K562 (cell line): Measurements from ENCODE around the gene POC5. TPM values are rescaled to one million over a fixed set of nuclear protein-coding genes. Genes with fewer than 3 reads are reported as not detected.
"Not testable (repeated sequence)": the region's sequence is repeated elsewhere in the genome, so short reads cannot be mapped to it uniquely, and the experiment has no call there.

ENCODE experiments used
- ATAC-seq: fragments of 200-7000 bp; cut with Tn5 transposase; 3 replicates; pipeline ENCODE4 v1.9.1; 2020; ENCODE audit warnings: moderate library complexity
- BruUV-seq: library from RNA; stranded (reverse); fragments of 400-500 nt; replicated peaks from 2 replicates; lab custom pipeline; 2021; lab: Mats Ljungman, UMichigan
- CTCF ChIA-PET: fragments of 300-600 bp; formaldehyde crosslinking; extraction: SDS; loops from one replicate; lab custom pipeline; 2021; ENCODE audit warnings: low intra/inter-chr PET ratio; lab: Yijun Ruan, JAX
- POLR2A ChIA-PET: fragments of 300-600, 350-650 bp; sonication (Branson Sonifier 250); formaldehyde crosslinking; extraction: SDS; loops from one replicate; lab custom pipeline; 2021; ENCODE audit warnings: antibody characterized with exemption, inconsistent platforms; lab: Yijun Ruan, JAX
- DNase-seq, 4 experiments: peaks; one replicate each; pipeline versions ENCODE4 v3.0.0 to v3.0.0-alpha.2; 2011 to 2018; ENCODE audit warnings: low spot score in 3 of 4, mixed read lengths in 3 of 4; ENCODE audit errors: extremely low read depth in 1 of 4
- FAIRE-seq: peaks from 2 replicates; lab custom pipeline; 2011; peaks lifted over from hg19 to GRCh38; lab: Jason Lieb, UNC
- H2AFZ ChIP-seq: 2 replicates; pipeline ENCODE4 v1.6.0; 2011; ENCODE audit warnings: low read depth, low read length, control low read depth, inconsistent platforms
- H3K27ac ChIP-seq: fragments of 200-600 bp; 3 replicates; pipeline ENCODE4 v1.8.0; 2011; ENCODE audit warnings: low read depth, mild to moderate bottlenecking, control low read depth, inconsistent platforms, low read length, moderate library complexity, mixed read lengths; ENCODE audit errors: extremely low read depth
- H3K27me3 ChIP-seq, 2 experiments: fragments of 300-600 bp in 1 of 2; 2 replicates in 1 of 2; 3 replicates in 1 of 2; pipeline versions ENCODE4 v1.6.0 to v1.8.0; 2011; ENCODE audit warnings: inconsistent platforms in 2 of 2, low read length in 2 of 2, mild to moderate bottlenecking in 1 of 2, mixed read lengths in 1 of 2, moderate library complexity in 1 of 2; ENCODE audit not compliant: control insufficient read depth in 2 of 2, insufficient read depth in 2 of 2
- H3K36me3 ChIP-seq: fragments of 300-600 bp; 3 replicates; pipeline ENCODE4 v1.8.0; 2011; ENCODE audit warnings: mild to moderate bottlenecking, low read length, inconsistent platforms; ENCODE audit not compliant: control insufficient read depth, insufficient read depth
- H3K4me1 ChIP-seq, 2 experiments: fragments of 200-600 bp in 1 of 2; replicated peaks in 1 of 2; 2 replicates in 1 of 2; 3 replicates in 1 of 2; pipeline versions ENCODE4 v1.5.1 to v1.8.0; 2011; ENCODE audit warnings: inconsistent platforms in 2 of 2, low read length in 2 of 2, mild to moderate bottlenecking in 1 of 2, mixed read lengths in 1 of 2, moderate library complexity in 1 of 2; ENCODE audit not compliant: control insufficient read depth in 2 of 2, insufficient read depth in 2 of 2
- H3K4me2 ChIP-seq: 2 replicates; pipeline ENCODE4 v1.6.1; 2011; ENCODE audit warnings: low read length, control low read depth, inconsistent platforms, mixed read lengths; ENCODE audit not compliant: insufficient read depth
- H3K4me3 ChIP-seq: fragments of 200-600 bp; sonication (generic), shearing (Covaris generic); 2 replicates; pipeline ENCODE4 v1.5.1; 2016; ENCODE audit warnings: control low read depth, inconsistent platforms
- H3K79me2 ChIP-seq: fragments of 200-600 bp; 3 replicates; pipeline ENCODE4 v1.8.0; 2011; ENCODE audit warnings: low read length, inconsistent platforms; ENCODE audit not compliant: control insufficient read depth, insufficient read depth
- H3K9ac ChIP-seq, 2 experiments: 2 replicates each; pipeline versions ENCODE4 v1.6.0 to v1.6.1; 2011; ENCODE audit warnings: low read depth in 2 of 2, low read length in 2 of 2, control low read depth in 1 of 2, inconsistent platforms in 1 of 2, mild to moderate bottlenecking in 1 of 2, mixed read lengths in 1 of 2; ENCODE audit not compliant: insufficient read depth in 1 of 2
- H3K9me1 ChIP-seq: one replicate; pipeline ENCODE4 v1.6.0; 2011; ENCODE audit warnings: inconsistent platforms, mild to moderate bottlenecking, low read length, moderate library complexity; ENCODE audit not compliant: control insufficient read depth, insufficient read depth
- H3K9me3 ChIP-seq: replicated peaks from 2 replicates; pipeline ENCODE4 v1.5.1; 2011; ENCODE audit warnings: low read depth, low read length, inconsistent platforms; ENCODE audit not compliant: control insufficient read depth, insufficient read depth
- H4K20me1 ChIP-seq: replicated peaks from 2 replicates; pipeline ENCODE4 v1.6.1; 2011; ENCODE audit warnings: low read length, inconsistent platforms, mixed read lengths; ENCODE audit not compliant: control insufficient read depth, insufficient read depth
- BRD9 ChIP-seq: fragments of 450-650 bp; IDR thresholded peaks from 2 replicates; pipeline ENCODE4 v1.6.1; 2018; ENCODE audit warnings: low read depth; ENCODE audit not compliant: partially characterized antibody
- CXXC5 ChIP-seq: fragments of 250-450 bp; sonication (Bioruptor Pico); IDR thresholded peaks from 2 replicates; pipeline ENCODE4 v1.8.0; 2022; ENCODE audit warnings: inconsistent platforms, mild to moderate bottlenecking, moderate library complexity
- ELF1 ChIP-seq: fragments of 200-800 bp; sonication (Bioruptor generic); IDR thresholded peaks from 2 replicates; pipeline ENCODE4 v1.6.1; 2016; ENCODE audit warnings: missing genetic modification characterization, missing compliant biosample characterization
- EP400 ChIP-seq: fragments of 450-650 bp; IDR thresholded peaks from 2 replicates; pipeline ENCODE4 v1.6.1; 2017; ENCODE audit warnings: antibody characterized with exemption, mild to moderate bottlenecking, moderate library complexity
- FOXA3 ChIP-seq, 2 experiments: fragments of 450-650 bp in 1 of 2; sonication (generic) in 1 of 2; formaldehyde crosslinking; IDR thresholded peaks in 1 of 2; conservative IDR thresholded peaks in 1 of 2; 2 replicates each; pipeline versions ENCODE4 v1.4.0 to v1.8.0; 2020 to 2022; ENCODE audit warnings: mild to moderate bottlenecking in 2 of 2, missing genetic modification reagents in 1 of 2
- FOXK2 ChIP-seq, 2 experiments: fragments of 450-650 bp; IDR thresholded peaks in 1 of 2; conservative IDR thresholded peaks in 1 of 2; 2 replicates each; pipeline ENCODE4 v1.6.1; 2016; ENCODE audit warnings: low read depth in 2 of 2, mild to moderate bottlenecking in 1 of 2
- HDAC1 ChIP-seq, 2 experiments: fragments of 450-650 bp; IDR thresholded peaks; 2 replicates each; pipeline ENCODE4 v1.6.1; 2016 to 2017; ENCODE audit warnings: inconsistent platforms in 1 of 2, mild to moderate bottlenecking in 1 of 2, moderate library complexity in 1 of 2
- MAZ ChIP-seq, 2 experiments: fragments of 450-650 bp in 1 of 2; sonication (generic) in 1 of 2; formaldehyde crosslinking; IDR thresholded peaks in 1 of 2; conservative IDR thresholded peaks in 1 of 2; 2 replicates each; pipeline versions ENCODE4 v1.4.0 to v1.5.0; 2020; ENCODE audit warnings: mild to moderate bottlenecking in 1 of 2, missing genetic modification reagents in 1 of 2
- NFRKB ChIP-seq: fragments of 450-650 bp; IDR thresholded peaks from 2 replicates; pipeline ENCODE4 v1.6.1; 2016; ENCODE audit warnings: low read depth
- NR2C1 ChIP-seq, 2 experiments: fragments of 450-650 bp; IDR thresholded peaks; 2 replicates each; pipeline ENCODE4 v1.6.1; 2017; ENCODE audit warnings: mild to moderate bottlenecking in 2 of 2, antibody characterized with exemption in 1 of 2, inconsistent platforms in 1 of 2, missing compliant biosample characterization in 1 of 2, missing genetic modification characterization in 1 of 2
- PHF20 ChIP-seq: fragments of 450-650 bp; IDR thresholded peaks from 2 replicates; pipeline ENCODE4 v1.6.1; 2018; ENCODE audit not compliant: partially characterized antibody
- POLR2A ChIP-seq: fragments of 450-650 bp; conservative IDR thresholded peaks from 2 replicates; pipeline ENCODE4 v1.6.1; 2016
- SUPT5H ChIP-seq: fragments of 450-650 bp; IDR thresholded peaks from 2 replicates; pipeline ENCODE4 v1.6.1; 2016
- TAF7 ChIP-seq: fragments of 450-650 bp; IDR thresholded peaks from 2 replicates; pipeline ENCODE4 v1.6.1; 2016; ENCODE audit warnings: missing genetic modification characterization, missing compliant biosample characterization
- WGBS: fragments of 100-300 bp; shearing (Covaris generic); methylation state at CpG from one replicate; pipeline ENCODE4 v1.1.6; 2016; ENCODE audit warnings: low coverage, mixed read lengths; ENCODE audit not compliant: insufficient coverage; ENCODE audit errors: missing lambda C conversion rate; 5-methylcytosine and 5-hydroxymethylcytosine counted together
- in situ Hi-C: fragments of 300-500 bp; cut with MboI; formaldehyde crosslinking; loops from 4 replicates; pipeline ENCODE4 v1.15.0; 2018; ENCODE audit warnings: inconsistent platforms, mixed read lengths
- intact Hi-C: fragments of 100-400 bp; cut with micrococcal nuclease; formaldehyde crosslinking; loops from 2 replicates; pipeline ENCODE4 v1.14.2; 2022
- polyA plus RNA-seq, 8 experiments: library from polyadenylated mRNA; depleted of rRNA in 4 of 8; stranded (reverse) in 5 of 8; unstranded in 3 of 8; fragments of >200 nt; fragmentation: Nextera tagmentation in 2 of 8; fragmentation: Illumina TruSeq in 1 of 8; extraction: Ambion mirVana in 2 of 8; extraction: Trizol in 1 of 8; gene quantifications; 2 replicates each; pipeline versions ENCODE4 v1.2.1 to v1.2.3, GENCODE V29; 2011 to 2014; ENCODE audit warnings: inconsistent platforms in 1 of 8, missing spikeins in 1 of 8
- total RNA-seq, 7 experiments: library from RNA; depleted of rRNA in 6 of 7; stranded (reverse); fragments of >200 nt in 6 of 7; fragmentation: Illumina TruSeq in 2 of 7; extraction: Trizol in 2 of 7; gene quantifications; 2 replicates each; pipeline versions ENCODE4 v1.2.1 to v1.2.3, GENCODE V29; 2011 to 2021; ENCODE audit warnings: low replicate concordance in 1 of 7
- TF ChIP-seq, protein P1 (sequence below): sonication (generic); formaldehyde crosslinking; IDR thresholded peaks from 2 replicates; pipeline ENCODE4 v1.8.0; 2022; ENCODE audit warnings: missing genetic modification reagents, mild to moderate bottlenecking, moderate library complexity, borderline replicate concordance
- TF ChIP-seq, protein P2 (sequence below): sonication (generic); formaldehyde crosslinking; IDR thresholded peaks from 2 replicates; pipeline ENCODE4 v1.9.0; 2022; ENCODE audit warnings: mild to moderate bottlenecking, missing genetic modification reagents
- TF ChIP-seq, protein P3 (sequence below): fragments of 450-650 bp; IDR thresholded peaks from 2 replicates; pipeline ENCODE4 v1.6.1; 2016; ENCODE audit warnings: borderline replicate concordance

Gene POC5
- total and polyA plus RNA-seq, 9 of the 15 experiments (the other 6 are each of a cell fraction or from before 2014, with no cell fraction given) = 14.5 to 38.2 (median 27.0) TPM

DNA sequence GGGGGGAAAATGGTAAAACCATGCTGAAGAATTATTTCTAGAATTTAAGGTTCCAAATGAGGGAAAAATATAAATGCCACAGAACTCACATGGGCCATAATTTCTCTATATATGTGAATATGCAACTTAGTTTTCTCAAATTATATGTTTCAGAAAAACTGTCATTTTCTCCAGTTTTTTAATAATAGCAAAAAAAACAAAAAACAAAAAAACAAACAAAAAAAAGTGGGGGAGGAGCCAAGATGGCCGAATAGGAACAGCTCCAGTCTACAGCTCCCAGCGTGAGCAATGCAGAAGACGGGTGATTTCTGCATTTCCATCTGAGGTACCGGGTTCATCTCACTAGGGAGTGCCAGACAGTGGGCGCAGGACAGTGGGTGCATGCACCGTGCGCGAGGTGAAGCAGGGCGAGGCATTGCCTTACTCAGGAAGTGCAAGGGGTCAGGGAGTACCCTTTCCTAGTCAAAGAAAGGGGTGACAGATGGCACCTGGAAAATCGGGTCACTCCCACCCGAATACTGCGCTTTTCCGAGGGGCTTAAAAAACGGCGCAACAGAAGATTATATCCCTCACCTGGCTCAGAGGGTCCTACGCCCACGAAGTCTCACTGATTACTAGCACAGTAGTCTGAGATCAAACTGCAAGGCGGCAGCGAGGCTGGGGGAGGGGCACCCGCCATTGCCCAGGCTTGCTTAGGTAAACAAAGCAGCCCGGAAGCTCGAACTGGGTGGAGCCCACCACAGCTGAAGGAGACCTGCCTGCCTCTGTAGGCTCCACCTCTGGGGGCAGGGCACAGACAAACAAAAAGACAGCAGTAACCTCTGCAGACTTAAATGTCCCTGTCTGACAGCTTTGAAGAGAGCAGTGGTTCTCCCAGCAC lies 21.5 kb downstream of the POC5 start:
- Histone ChIP-seq H3K9ac (peak overlapping the region in 1 of 2 experiments; percentile 46; a peak in 3 of 4 replicates), H2AFZ (peak overlapping the region; percentile 59), H3K4me3 (peak overlapping the region; percentile 33), H3K79me2 (peaks cover 12% of the 10 kb centered on the region; the same call in 2 of the 3 replicates), H3K27ac (peak overlapping the region; percentile 67; the same call in 2 of the 3 replicates), H3K36me3 (peaks cover 36% of the 10 kb centered on the region), H3K4me2 (peak overlapping the region; percentile 60)
- CTCF ChIA-PET; intact Hi-C loops; H3K9me3 ChIP-seq; DNase-seq; FAIRE-seq; H4K20me1 ChIP-seq; H3K27me3 ChIP-seq; H3K9me1 ChIP-seq; ATAC-seq; in situ Hi-C loops; H3K4me1 ChIP-seq; BruUV-seq; TF ChIP-seq NR2C1 (tag; IDR thresholded peaks at IDR 0.05): not testable (repeated sequence)
- WGBS = 22% methylated on average over 17 of the region's 22 CpGs
- POLR2A ChIA-PET = interaction anchor here (0.8 to 4.4 kb wide), 2 partner anchors 14 to 17 kb away, joined by 3 to 17 read pairs; no protein-coding TSS in a partner anchor
- 0 out of 4 replicates have a peak, but pooled peaks of 1 of the 2 experiments have one; percentile 29 for TF ChIP-seq HDAC1 (IDR thresholded peaks at IDR 0.05)
- peak; percentile 49; the same call in 1 of the 2 replicates for TF ChIP-seq SUPT5H
- peak; percentile 40 for TF ChIP-seq PHF20
- TF ChIP-seq, protein P1, sequence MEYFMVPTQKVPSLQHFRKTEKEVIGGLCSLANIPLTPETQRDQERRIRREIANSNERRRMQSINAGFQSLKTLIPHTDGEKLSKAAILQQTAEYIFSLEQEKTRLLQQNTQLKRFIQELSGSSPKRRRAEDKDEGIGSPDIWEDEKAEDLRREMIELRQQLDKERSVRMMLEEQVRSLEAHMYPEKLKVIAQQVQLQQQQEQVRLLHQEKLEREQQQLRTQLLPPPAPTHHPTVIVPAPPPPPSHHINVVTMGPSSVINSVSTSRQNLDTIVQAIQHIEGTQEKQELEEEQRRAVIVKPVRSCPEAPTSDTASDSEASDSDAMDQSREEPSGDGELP = peak; percentile 77; the same call in 1 of the 2 replicates
- TF ChIP-seq CXXC5 (CRISPR knock-in tag) = peak; percentile 23; the same call in 1 of the 2 replicates
- TF ChIP-seq ELF1 (tag) = 0 out of 2 replicates have a peak, but pooled peaks have one; percentile 24
- peak; percentile 80 for TF ChIP-seq NFRKB
- TF ChIP-seq, protein P2, sequence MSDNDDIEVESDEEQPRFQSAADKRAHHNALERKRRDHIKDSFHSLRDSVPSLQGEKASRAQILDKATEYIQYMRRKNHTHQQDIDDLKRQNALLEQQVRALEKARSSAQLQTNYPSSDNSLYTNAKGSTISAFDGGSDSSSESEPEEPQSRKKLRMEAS = 0 out of 2 replicates have a peak, but pooled peaks have one; percentile 23
- TF ChIP-seq MAZ (CRISPR knock-in tag; conservative IDR thresholded peaks at IDR 0.05 in 1 of 2, IDR thresholded peaks at IDR 0.05 in 1 of 2) = 0 out of 4 replicates have a peak, but pooled peaks of 1 of the 2 experiments have one; percentile 25
- TF ChIP-seq FOXK2 (conservative IDR thresholded peaks at IDR 0.05 in 1 of 2, IDR thresholded peaks at IDR 0.05 in 1 of 2; ENCODE audit: low read depth in 2 of 2) = peak; percentile 88
- TF ChIP-seq NR2C1 (IDR thresholded peaks at IDR 0.05) = 0 out of 2 replicates have a peak, but pooled peaks have one; percentile 19
- TF ChIP-seq, protein P3, sequence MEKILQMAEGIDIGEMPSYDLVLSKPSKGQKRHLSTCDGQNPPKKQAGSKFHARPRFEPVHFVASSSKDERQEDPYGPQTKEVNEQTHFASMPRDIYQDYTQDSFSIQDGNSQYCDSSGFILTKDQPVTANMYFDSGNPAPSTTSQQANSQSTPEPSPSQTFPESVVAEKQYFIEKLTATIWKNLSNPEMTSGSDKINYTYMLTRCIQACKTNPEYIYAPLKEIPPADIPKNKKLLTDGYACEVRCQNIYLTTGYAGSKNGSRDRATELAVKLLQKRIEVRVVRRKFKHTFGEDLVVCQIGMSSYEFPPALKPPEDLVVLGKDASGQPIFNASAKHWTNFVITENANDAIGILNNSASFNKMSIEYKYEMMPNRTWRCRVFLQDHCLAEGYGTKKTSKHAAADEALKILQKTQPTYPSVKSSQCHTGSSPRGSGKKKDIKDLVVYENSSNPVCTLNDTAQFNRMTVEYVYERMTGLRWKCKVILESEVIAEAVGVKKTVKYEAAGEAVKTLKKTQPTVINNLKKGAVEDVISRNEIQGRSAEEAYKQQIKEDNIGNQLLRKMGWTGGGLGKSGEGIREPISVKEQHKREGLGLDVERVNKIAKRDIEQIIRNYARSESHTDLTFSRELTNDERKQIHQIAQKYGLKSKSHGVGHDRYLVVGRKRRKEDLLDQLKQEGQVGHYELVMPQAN = 0 out of 2 replicates have a peak, but pooled peaks have one; percentile 25
- peak; percentile 94 to 95 for TF ChIP-seq FOXA3 (CRISPR knock-in tag; conservative IDR thresholded peaks at IDR 0.05 in 1 of 2, IDR thresholded peaks at IDR 0.05 in 1 of 2)
- peak; percentile 55 for TF ChIP-seq BRD9
- peak; percentile 70 for TF ChIP-seq EP400
- TF ChIP-seq TAF7 (tag) = peak; percentile 59; the same call in 1 of the 2 replicates
- TF ChIP-seq POLR2A = peak; percentile 50
